NCI-H1694 (cell line): ENCODE measurements around the gene MYO3B.
"Not testable (repeated sequence)": the region's sequence is repeated elsewhere in the genome, so short reads cannot be mapped to it uniquely, and the experiment has no call there.

Experiments
- DNase-seq: peaks from one replicate; lab custom pipeline; 2025; lab: John Stamatoyannopoulos, UW

The MYO3B gene

DNA sequence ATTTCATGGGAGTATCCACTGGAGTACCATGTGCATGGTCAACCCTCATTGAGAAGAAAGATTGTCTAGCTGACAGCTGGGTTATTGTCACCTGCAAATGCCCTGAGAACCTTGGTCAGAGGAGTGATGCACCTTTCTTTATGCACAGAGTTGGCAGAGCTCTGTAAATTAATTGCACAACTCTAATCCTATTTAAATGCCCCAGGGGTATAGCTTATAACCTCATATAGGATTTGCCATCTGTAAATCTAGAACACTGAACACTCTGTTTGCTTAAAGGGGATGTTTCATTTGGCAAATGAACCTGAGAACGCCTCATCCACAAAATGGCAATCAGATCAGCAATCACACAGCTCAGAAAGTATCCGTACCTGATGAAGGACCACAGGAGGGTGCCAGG lies 465.4 kb downstream of the MYO3B start:
- no peak for DNase-seq

DNA sequence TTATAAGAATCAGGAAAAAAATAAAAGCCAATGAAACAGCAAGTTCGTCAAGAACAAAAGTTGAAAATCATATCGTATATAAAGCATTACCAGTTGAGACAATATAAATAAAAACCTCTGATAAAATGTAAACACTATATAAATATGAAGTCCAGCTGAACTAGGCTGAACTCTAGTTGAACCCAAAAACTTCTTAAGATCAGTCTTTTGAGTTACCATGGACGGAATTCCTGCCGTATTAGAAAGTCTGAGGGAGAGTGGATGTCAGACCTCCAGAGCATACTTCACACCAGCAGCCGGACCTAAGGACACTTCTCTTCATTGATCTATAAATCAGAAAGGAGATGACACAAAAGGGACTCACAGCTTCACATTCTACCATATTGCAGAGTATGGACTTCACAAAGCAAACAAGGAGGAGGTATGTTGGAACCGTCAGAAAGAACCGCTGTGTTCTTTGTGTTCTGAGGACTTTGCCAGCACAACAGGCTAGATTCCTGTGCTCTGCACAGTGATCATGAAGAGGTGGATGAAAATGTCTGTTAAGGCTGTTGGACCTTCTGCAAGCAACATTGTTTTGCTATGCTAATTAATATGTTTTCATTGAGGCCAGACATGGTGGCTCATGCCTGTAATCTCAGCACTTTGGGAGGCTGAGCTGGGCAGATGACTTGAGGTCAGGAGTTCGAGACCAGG lies 469.9 kb downstream of the MYO3B start:
- no peak for DNase-seq

DNA sequence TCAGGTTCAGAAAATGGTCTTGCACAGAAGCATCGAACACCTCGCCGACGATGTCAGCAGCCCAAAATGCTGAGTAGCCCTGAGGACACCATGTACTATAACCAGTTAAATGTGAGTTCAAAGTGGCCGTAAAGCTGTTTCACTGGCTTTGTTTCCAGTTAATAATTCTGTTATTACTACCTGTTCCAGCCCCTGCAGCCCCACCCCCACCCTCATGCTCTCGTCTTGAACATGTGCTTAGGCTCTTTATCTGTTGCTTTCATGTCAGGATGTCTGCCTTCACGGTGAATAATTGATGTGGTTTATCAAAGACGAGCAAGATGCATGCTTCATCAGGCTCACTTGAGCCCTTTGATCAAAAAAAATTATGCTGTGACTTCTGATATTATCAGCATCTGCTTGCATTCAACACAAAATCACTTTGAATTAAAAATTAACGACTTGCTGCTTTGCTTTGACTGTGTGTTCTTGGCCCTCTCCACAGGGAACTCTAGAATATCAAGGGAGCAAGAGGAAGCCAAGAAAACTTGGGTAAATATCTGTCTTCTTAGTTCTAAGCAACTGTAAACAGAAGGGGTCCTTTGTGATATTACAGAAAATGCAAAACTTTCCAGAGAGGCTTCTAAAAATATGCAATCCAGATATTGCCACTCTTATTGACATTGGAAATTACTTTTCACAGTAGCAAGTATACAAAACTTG lies 473.8 kb downstream of the MYO3B start:
- no peak for DNase-seq

GRCh38 chr2:170652637-170653417 lies 474.9 kb downstream of the MYO3B start:
- no peak for DNase-seq

GRCh38 chr2:170656669-170657068 lies 478.7 kb downstream of the MYO3B start:
- no peak for DNase-seq

GRCh38 chr2:170660409-170660808 lies 482.5 kb downstream of the MYO3B start:
- peak; percentile 41 for DNase-seq

GRCh38 chr2:170665743-170666142 lies 487.8 kb downstream of the MYO3B start:
- no peak for DNase-seq

GRCh38 chr2:170669909-170670308 lies 492.0 kb downstream of the MYO3B start:
- DNase-seq: no peak

- DNase-seq: no peak
Observed at GRCh38 chr2:170670651-170671050, 492.7 kb downstream of the MYO3B start.

DNA sequence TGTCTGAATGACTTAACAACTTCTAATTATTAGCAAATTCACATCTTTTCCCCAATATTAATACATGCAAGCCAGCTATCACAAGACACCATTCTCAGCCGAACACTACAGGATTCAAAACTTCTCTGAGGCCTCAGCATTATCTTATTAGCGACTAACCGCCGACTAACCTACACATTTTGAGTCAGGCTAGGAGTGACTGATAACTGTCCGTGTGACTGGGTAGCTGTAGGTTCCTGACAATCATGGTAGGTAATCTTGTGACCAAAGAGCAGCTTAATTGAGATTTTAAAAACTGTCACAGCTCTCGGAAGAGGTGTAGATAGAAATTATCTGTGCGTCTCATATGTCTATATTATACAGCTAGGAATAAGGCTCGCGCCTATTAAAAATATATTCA lies 493.1 kb downstream of the MYO3B start:
- no peak for DNase-seq

- DNase-seq: not testable (repeated sequence)
Observed at GRCh38 chr2:170674282-170674681, 496.3 kb downstream of the MYO3B start.

GRCh38 chr2:170675701-170676100 lies 497.8 kb downstream of the MYO3B start:
- DNase-seq: no peak

DNA sequence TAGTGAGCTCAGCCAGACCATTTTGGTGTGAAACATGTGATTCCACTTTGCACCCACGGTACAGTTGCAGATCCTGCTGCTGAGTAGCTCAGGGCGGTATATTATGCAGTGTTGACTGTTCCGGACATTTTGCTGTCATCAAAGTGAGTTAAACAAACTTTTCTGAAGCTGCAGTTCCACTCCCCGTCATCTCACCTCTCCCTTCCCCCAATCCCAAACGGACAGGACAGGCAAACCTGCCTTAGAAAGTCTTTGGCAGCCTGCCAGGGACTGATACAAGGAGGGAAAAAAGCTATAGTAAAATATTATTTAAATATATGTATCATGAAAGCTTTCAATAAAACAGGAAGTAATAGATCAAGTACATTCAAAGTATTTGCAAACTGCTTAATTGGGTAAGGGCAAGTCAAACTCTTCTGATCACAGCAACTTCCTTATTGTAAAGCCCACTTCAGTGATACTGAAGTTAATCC lies 501.7 kb downstream of the MYO3B start:
- DNase-seq: no peak

GRCh38 chr2:170680172-170680941 lies 502.4 kb downstream of the MYO3B start:
- peak; percentile 97 for DNase-seq

DNA sequence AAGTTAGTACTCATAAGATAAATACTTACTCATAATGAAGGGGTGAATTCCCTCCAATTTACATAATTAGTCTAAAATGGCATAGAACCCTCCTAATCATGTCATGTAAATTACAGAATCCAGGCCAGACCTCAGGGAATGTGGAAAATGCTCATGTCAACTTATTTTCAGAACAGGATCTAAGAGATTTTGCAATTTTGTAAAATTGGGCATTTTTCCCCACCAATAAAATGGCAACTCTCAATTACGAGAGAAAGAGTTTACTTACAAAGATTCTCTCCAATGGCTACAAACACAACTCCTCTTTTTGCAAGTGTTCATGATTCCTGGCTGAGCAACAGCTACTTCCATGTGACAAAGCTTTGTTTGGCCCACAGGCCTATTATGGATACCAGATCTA lies 503.4 kb downstream of the MYO3B start:
- no peak for DNase-seq

DNA sequence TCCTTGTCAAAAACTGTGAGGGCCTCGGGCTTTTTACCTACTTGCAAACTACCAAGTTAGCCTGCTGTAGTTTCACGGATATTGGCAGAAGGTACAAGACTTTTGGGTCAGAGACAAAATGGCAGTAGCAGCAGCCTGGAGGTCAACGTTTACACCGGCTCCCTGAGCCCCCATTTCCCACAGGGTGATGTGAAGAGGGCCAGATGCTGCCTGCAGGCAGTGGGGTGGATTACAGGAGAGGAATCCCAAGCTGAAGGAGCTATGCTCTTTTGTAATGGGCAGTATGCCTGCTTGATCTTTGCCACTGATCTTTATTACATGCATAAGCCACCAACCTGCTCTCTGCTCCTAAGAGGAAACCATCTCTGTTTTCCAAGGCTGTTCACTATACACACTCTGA lies 507.6 kb downstream of the MYO3B start:
- no peak for DNase-seq

DNA sequence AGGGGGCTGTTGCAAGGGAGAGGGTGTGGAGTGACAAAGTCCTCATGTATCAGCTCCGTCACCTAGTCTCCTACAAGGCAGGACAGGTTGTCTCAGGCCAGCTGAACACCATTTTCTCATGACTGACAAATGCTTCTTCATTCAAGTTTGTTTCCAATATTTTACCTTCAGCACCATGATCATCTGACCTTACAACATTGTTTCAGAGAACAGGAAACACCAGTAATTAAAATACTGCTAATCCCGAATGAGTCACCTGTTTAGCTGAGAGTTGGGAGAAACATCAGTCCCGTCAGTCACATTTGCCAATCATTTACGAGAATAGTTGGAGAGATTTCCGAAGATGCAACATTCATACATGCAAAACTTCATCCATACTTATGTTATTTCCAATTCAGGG lies 511.5 kb downstream of the MYO3B start:
- DNase-seq: no peak

DNA sequence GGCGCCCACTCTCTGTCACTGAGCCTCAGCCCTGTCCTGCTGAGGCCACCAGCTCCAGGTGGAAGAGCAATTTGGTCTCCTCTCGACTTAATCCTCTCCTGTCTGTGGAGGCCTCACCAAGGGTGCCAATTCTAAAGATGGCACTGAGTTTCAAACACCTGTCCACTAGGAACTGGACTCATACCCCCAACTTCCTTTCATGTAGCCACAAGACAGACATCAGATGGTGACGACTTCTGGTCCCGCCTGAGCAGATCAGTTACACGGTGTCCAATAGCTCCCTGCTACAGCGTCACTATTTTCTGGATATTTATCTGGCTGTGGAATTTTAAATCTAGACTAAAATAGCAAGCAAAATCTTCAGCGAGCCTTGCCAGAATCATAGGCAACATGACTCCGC lies 512.7 kb downstream of the MYO3B start:
- no peak for DNase-seq

- no peak for DNase-seq
Observed at GRCh38 chr2:170694316-170694715, 516.4 kb downstream of the MYO3B start.

GRCh38 chr2:170695521-170696410 lies 517.8 kb downstream of the MYO3B start:
- no peak for DNase-seq

DNA sequence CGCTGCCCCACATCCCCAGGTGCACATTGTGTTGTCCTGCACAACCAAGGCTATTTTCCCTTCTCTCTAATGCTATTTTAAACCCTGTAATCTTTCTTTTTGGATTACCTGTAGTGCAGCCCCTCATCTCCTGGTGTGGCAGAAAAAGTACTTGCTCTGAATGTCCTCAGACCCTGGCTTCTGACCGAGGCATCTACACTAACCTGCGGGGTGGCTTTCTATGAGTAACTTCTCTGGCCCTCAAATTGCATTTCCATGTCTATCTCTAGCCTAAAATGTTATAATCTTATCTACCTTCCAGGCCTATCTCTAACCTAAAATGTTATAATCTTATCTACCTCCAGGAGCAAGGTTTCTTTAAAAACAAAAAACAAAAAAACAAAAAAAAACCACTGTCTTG lies 519.0 kb downstream of the MYO3B start:
- no peak for DNase-seq
